ENCODE data around the gene LCOR.
"Not testable (repeated sequence)": the region's sequence is repeated elsewhere in the genome, so short reads cannot be mapped to it uniquely, and the experiment has no call there.

Gene LCOR

GRCh38 chr10:97032624-97033023 is 200.5 kb downstream of the LCOR start:
- no peak for DNase-seq (ENCODE audit: low read depth in 3 of 3)

- DNase-seq (ENCODE audit: low read depth in 3 of 3), result not testable (repeated sequence)
These were observed 201.7 kb downstream of the LCOR start for GRCh38 chr10:97033841-97034240.

GRCh38 chr10:97034301-97034700 is 202.2 kb downstream of the LCOR start:
- DNase-seq (ENCODE audit: low read depth in 3 of 3), result no peak

GRCh38 chr10:97034958-97035769 is 203.1 kb downstream of the LCOR start:
- no peak for DNase-seq (ENCODE audit: low read depth in 3 of 3)

GRCh38 chr10:97037365-97038361 is 205.6 kb downstream of the LCOR start:
- DNase-seq (ENCODE audit: low read depth in 3 of 3), result peak; percentile 50 to 67 (median 52)

- DNase-seq (ENCODE audit: low read depth in 3 of 3), result no peak
These were observed 206.6 kb downstream of the LCOR start for GRCh38 chr10:97038688-97039087.

- no peak for DNase-seq (ENCODE audit: low read depth in 3 of 3)
These were observed 207.6 kb downstream of the LCOR start for GRCh38 chr10:97039538-97040247.

GRCh38 chr10:97040248-97040584 is 208.1 kb downstream of the LCOR start:
- DNase-seq (ENCODE audit: low read depth in 3 of 3), result no peak

- DNase-seq (ENCODE audit: low read depth in 3 of 3), result no peak
These were observed 208.6 kb downstream of the LCOR start for GRCh38 chr10:97040706-97041105.

- no peak for DNase-seq (ENCODE audit: low read depth in 3 of 3)
These were observed 210.0 kb downstream of the LCOR start for GRCh38 chr10:97042081-97042480.

- no peak for DNase-seq (ENCODE audit: low read depth in 3 of 3)
These were observed 210.8 kb downstream of the LCOR start for GRCh38 chr10:97042716-97043562.

- DNase-seq (ENCODE audit: low read depth in 3 of 3), result no peak
These were observed 211.4 kb downstream of the LCOR start for GRCh38 chr10:97043563-97043855.
